Fibroblast of lung (primary cell): ENCODE results near the gene ROBO2. TPM values are rescaled to one million over a fixed set of nuclear protein-coding genes. Genes with fewer than 3 reads are reported as not detected.

Experiments
- DNase-seq, 2 donors: peaks; one replicate each; pipeline versions ENCODE4 v3.0.0 to v3.0.0-alpha.2; 2010; ENCODE audit warnings: low read depth in 2 of 2
- H2AFZ ChIP-seq: 2 replicates; pipeline ENCODE4 v1.5.1; 2012; ENCODE audit warnings: low read length, control low read depth, inconsistent platforms
- H3K27ac ChIP-seq: 2 replicates; pipeline ENCODE4 v1.5.1; 2011; ENCODE audit warnings: low read length, control low read depth; ENCODE audit not compliant: insufficient read depth
- H3K27me3 ChIP-seq: 2 replicates; pipeline ENCODE4 v1.5.1; 2011; ENCODE audit warnings: mild to moderate bottlenecking, low read length; ENCODE audit not compliant: control insufficient read depth, insufficient read depth
- H3K36me3 ChIP-seq: 2 replicates; pipeline ENCODE4 v1.5.1; 2011; ENCODE audit warnings: low read length; ENCODE audit not compliant: control insufficient read depth, insufficient read depth
- H3K4me1 ChIP-seq: 2 replicates; pipeline ENCODE4 v1.5.1; 2011; ENCODE audit warnings: low read length; ENCODE audit not compliant: control insufficient read depth, insufficient read depth; ENCODE audit errors: extremely low read depth
- H3K4me2 ChIP-seq: 2 replicates; pipeline ENCODE4 v1.5.1; 2011; ENCODE audit warnings: low read length, control low read depth; ENCODE audit not compliant: insufficient read depth; ENCODE audit errors: extremely low read depth
- H3K4me3 ChIP-seq, 4 experiments: fragments of 200-600 bp in 1 of 4; sonication (generic) in 1 of 4; replicated peaks in 1 of 4; 2 replicates each; pipeline ENCODE4 v1.5.1; 2011 to 2016; ENCODE audit warnings: low read length in 4 of 4, low read depth in 3 of 4, mild to moderate bottlenecking in 3 of 4, control low read depth in 2 of 4, inconsistent platforms in 1 of 4, mixed read lengths in 1 of 4; ENCODE audit not compliant: insufficient read depth in 1 of 4; ENCODE audit errors: control extremely low read depth in 1 of 4
- H3K79me2 ChIP-seq: 2 replicates; pipeline ENCODE4 v1.5.1; 2012; ENCODE audit warnings: mild to moderate bottlenecking, low read length, inconsistent platforms; ENCODE audit not compliant: control insufficient read depth, insufficient read depth
- H3K9ac ChIP-seq: 2 replicates; pipeline ENCODE4 v1.5.1; 2011; ENCODE audit warnings: mild to moderate bottlenecking, low read length, control low read depth; ENCODE audit not compliant: insufficient read depth
- H3K9me3 ChIP-seq: 2 replicates; pipeline ENCODE4 v1.5.1; 2012; ENCODE audit warnings: low read depth, low read length; ENCODE audit not compliant: control insufficient read depth, insufficient read depth
- H4K20me1 ChIP-seq: 2 replicates; pipeline ENCODE4 v1.5.1; 2011; ENCODE audit warnings: low read length; ENCODE audit not compliant: control insufficient read depth, insufficient read depth; ENCODE audit errors: extremely low read depth
- EZH2 ChIP-seq: IDR thresholded peaks from 2 replicates; pipeline ENCODE4 v1.5.1; 2012; ENCODE audit warnings: low read length, control low read depth, mild to moderate bottlenecking; ENCODE audit errors: missing control alignments
- polyA minus RNA-seq: library from RNA; depleted of rRNA, polyadenylated mRNA; stranded (reverse); fragments of >200 nt; gene quantifications from 2 replicates; pipeline ENCODE4 v1.2.3, GENCODE V29; 2011; ENCODE audit warnings: low replicate concordance
- polyA plus RNA-seq, 2 donors: library from polyadenylated mRNA; depleted of rRNA in 1 of 2; stranded (reverse) in 1 of 2; unstranded in 1 of 2; fragments of >200 nt; gene quantifications; 2 replicates each; pipeline ENCODE4 v1.2.1, GENCODE V29; 2011 to 2012; ENCODE audit warnings: missing spikeins in 1 of 2
- total RNA-seq: library from RNA; depleted of rRNA; stranded (reverse); fragments of >200 nt; gene quantifications from 2 replicates; pipeline ENCODE4 v1.2.1, GENCODE V29; 2014
- TF ChIP-seq, protein P1 (sequence below), 2 donors: IDR thresholded peaks in 1 of 2; conservative IDR thresholded peaks in 1 of 2; 1 replicate in 1 of 2; 2 replicates in 1 of 2; pipeline ENCODE4 v1.5.1; 2011 to 2012; ENCODE audit warnings: low read length in 2 of 2, control low read depth in 1 of 2, inconsistent platforms in 1 of 2, low read depth in 1 of 2, mild to moderate bottlenecking in 1 of 2

ROBO2 gene, protein sequence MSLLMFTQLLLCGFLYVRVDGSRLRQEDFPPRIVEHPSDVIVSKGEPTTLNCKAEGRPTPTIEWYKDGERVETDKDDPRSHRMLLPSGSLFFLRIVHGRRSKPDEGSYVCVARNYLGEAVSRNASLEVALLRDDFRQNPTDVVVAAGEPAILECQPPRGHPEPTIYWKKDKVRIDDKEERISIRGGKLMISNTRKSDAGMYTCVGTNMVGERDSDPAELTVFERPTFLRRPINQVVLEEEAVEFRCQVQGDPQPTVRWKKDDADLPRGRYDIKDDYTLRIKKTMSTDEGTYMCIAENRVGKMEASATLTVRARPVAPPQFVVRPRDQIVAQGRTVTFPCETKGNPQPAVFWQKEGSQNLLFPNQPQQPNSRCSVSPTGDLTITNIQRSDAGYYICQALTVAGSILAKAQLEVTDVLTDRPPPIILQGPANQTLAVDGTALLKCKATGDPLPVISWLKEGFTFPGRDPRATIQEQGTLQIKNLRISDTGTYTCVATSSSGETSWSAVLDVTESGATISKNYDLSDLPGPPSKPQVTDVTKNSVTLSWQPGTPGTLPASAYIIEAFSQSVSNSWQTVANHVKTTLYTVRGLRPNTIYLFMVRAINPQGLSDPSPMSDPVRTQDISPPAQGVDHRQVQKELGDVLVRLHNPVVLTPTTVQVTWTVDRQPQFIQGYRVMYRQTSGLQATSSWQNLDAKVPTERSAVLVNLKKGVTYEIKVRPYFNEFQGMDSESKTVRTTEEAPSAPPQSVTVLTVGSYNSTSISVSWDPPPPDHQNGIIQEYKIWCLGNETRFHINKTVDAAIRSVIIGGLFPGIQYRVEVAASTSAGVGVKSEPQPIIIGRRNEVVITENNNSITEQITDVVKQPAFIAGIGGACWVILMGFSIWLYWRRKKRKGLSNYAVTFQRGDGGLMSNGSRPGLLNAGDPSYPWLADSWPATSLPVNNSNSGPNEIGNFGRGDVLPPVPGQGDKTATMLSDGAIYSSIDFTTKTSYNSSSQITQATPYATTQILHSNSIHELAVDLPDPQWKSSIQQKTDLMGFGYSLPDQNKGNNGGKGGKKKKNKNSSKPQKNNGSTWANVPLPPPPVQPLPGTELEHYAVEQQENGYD (N-terminal part only)
- total RNA-seq (1.5 and 1.8 TPM in 2 replicates), polyA plus RNA-seq (0.83 and 2.2 TPM in 2 replicates), polyA minus RNA-seq (3.1 TPM in 1 of 2 replicates, not detected in the other)
- 0.69 and 1.2 TPM in 2 replicates for polyA plus RNA-seq (2012)

DNA sequence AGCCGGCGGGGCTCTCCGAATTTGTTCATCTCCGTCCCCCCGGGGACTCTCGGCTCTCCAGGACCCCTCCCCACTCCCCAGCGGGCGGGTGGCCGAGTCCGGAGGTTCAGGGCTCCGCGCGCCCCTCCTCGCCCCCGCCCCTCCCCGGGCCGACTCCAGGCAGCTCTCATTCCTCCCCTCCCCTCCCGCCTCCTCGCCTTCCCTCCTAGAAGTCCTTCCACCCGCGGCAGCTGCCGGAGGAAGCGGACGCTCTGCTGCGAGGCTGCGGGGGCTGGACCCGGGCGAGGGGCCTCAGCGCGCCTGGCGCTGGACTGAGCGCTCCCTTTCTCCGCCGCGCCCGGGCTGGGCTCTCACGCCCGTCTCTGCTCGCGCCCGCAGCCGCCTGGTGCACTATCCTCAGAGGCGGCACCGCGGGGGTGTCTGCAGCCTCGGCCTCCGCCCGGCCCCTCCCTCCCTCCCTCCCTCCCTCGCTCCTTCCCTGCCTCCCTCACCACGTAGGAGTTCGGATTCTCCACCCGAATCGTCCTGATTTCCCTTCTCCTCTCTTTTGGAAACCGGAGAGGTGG, at the start of gene ROBO2:
TSS of gene ROBO2 (plus strand) at position 494 of the 566 bp plus-strand sequence. CDS start 687 bp downstream, outside the sequence.
- no peaks in the 10 kb centered on the region for H3K9me3 ChIP-seq
- H3K4me1 ChIP-seq: no peaks in the 10 kb centered on the region
- H3K27me3 ChIP-seq: peaks cover 5% of the 10 kb centered on the region
- H3K79me2 ChIP-seq: no peaks in the 10 kb centered on the region
- TF ChIP-seq, protein P1, sequence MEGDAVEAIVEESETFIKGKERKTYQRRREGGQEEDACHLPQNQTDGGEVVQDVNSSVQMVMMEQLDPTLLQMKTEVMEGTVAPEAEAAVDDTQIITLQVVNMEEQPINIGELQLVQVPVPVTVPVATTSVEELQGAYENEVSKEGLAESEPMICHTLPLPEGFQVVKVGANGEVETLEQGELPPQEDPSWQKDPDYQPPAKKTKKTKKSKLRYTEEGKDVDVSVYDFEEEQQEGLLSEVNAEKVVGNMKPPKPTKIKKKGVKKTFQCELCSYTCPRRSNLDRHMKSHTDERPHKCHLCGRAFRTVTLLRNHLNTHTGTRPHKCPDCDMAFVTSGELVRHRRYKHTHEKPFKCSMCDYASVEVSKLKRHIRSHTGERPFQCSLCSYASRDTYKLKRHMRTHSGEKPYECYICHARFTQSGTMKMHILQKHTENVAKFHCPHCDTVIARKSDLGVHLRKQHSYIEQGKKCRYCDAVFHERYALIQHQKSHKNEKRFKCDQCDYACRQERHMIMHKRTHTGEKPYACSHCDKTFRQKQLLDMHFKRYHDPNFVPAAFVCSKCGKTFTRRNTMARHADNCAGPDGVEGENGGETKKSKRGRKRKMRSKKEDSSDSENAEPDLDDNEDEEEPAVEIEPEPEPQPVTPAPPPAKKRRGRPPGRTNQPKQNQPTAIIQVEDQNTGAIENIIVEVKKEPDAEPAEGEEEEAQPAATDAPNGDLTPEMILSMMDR (conservative IDR thresholded peaks at IDR 0.05 in 1 of 2, IDR thresholded peaks at IDR 0.05 in 1 of 2; ENCODE audit: low read depth in 1 of 2, low read length in 2 of 2): no peak
- TF ChIP-seq EZH2: no peak
- no peak within 1 kb of the TSS for H3K27ac ChIP-seq
- no peaks in the 10 kb centered on the region for H3K36me3 ChIP-seq
- H2AFZ ChIP-seq: peak within 1 kb of the TSS; percentile 70
- peak; percentile 33 to 47 for DNase-seq
- no peak within 1 kb of the TSS for H3K9ac ChIP-seq
- no peaks in the 10 kb centered on the region for H4K20me1 ChIP-seq
- peak within 1 kb of the TSS; percentile 95 for H3K4me2 ChIP-seq
- peak within 1 kb of the TSS; percentile 56 to 85 (median 65) for H3K4me3 ChIP-seq

DNA sequence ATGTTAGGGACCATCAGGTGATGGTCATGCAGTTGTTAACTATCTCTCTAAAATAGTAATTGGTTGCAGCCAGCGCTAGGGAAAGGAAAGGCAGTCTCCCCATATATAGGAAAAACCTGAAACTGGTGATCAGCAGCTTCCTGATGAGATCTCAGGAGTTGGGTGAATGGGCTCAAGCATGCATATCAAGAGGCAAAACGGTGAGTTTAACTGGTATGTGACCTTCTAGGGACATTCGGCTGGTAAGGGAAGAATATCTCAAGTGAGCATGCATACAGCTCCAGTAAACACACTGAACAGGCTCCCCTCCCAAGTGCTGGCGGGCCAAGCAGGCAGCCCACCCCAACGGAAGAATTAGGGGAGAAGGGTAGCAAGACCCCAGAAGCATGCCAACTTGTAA, 49.3 kb upstream of the ROBO2 start:
- Histone ChIP-seq H3K9me3 (no peaks in the 10 kb centered on the region), H3K36me3 (no peaks in the 10 kb centered on the region), H4K20me1 (no peaks in the 10 kb centered on the region), H3K4me1 (no peaks in the 10 kb centered on the region), H3K4me2 (no peak overlapping the region), H3K27me3 (no peaks in the 10 kb centered on the region), H3K4me3 (no peak overlapping the region), H3K27ac (no peak overlapping the region), H3K9ac (no peak overlapping the region), H2AFZ (no peak overlapping the region), H3K79me2 (no peaks in the 10 kb centered on the region)
- TF ChIP-seq EZH2: no peak
- TF ChIP-seq, protein P1 (conservative IDR thresholded peaks at IDR 0.05 in 1 of 2, IDR thresholded peaks at IDR 0.05 in 1 of 2; ENCODE audit: low read depth in 1 of 2, low read length in 2 of 2): no peak
- DNase-seq: no peak
